Glomerular visceral epithelial cell (primary cell): Measurements from ENCODE around the gene MAP3K3.

ENCODE experiments used
- DNase-seq: peaks from one replicate; pipeline ENCODE4 v3.0.0-alpha.2; 2016; ENCODE audit errors: extremely low spot score

MAP3K3 gene

DNA sequence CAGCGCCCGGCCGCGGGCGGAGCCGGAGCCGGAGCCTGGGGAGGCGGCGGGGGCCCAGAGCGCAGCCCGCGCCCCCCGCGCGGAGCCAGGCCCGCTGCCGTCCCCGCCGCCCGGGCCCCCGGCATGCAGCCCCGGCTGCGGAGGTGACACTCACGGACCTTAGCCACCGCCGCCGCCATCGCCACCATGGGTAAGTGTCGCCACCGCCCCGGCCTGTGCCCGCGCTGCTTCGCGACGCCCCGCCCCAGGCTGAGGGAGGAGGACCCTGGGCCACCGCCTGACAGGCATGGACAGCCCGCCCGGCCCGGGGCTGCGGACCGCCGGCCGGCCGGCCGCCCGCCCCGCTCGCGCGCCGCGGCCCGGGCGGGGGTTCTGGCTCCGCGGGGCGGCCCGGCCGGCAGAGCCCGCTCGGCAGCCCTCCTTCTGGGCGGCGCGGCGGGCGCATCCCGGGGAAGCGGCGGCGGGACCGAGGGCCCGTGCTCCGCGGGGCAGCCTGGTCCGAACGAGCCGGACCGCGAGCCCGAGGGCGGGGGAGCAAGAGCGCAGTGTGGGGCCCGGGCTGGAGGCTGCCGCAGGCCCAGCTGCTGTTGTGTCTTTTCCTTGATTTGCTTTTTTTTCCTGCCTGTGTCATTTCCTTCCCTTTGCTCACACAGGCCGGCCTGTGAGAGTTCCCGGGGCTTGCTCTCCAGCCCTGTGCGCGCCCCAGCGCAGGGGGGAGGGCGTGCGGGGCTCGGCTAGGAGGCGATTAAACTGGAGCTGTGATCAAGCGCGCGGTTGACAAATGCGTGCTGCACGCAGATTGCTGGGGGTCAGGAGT is 565 bp downstream of the MAP3K3 start:
- peak; percentile 59 for DNase-seq

- DNase-seq = no peak
These were observed 1.7 kb downstream of the MAP3K3 start for GRCh38 chr17:63623786-63624530.

DNA sequence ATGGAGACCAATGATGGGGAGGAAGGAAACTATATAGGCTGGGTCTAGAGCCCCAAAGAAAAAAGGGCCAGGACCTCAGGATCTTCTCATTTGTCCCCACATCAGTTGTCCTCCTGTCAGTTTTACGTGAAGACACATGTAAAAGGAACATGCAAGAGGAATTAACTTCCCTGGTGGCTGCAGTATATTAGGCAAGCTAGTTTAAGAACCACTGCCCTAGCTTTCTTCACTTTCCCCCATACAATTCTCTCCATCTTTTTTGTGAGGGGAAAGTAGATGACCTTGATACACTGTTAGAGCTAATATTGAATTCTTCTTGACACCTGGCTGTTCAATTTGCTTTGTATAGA is 2.3 kb downstream of the MAP3K3 start:
- no peak for DNase-seq

DNA sequence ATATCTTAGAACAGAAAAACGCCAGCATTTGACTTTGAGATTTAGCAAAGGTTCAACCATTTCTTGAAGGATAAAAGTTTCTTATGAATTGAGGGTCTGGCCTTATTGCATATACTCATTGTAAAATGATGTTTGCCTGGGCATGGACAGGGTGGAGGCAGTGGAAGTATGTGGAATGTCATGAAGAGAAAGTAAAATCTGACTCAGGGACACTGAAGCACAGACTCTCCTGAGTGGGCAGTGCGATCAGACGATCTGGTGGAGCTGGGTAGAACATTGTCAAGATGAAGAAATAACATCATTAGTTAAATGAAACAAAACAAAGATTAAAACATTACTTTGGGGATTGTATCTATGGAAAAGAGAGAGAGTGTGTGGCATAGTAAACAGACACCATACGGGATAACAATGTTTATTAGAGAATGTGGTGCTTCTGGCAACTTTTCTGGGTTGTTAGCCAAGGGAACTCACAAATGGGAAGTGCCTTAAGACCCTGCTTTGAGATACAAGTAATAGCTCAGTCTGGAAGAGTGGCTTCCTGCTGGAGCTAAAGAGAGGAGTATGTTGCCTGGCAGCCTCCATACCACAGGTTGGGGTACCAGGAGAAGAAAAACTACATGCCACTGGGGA is 4.4 kb downstream of the MAP3K3 start:
- no peak for DNase-seq

DNA sequence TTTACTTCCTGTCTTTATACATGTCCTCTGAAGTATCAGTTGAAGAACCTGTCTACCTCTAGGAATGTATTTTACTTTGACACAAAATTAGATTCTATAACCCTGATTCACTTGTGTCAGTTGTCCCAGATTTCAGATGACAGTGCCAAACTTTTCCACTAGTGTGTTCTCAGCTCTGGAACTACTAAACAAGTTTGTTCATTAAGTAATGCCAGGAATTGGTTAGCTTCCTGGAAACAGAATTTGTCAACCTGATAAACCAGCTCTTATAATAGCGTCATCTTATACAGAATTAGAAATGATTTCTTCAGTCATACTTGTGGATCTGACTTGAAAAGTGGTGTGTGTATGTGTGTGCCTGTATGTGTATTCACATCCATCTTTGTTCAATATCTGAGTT is 7.4 kb downstream of the MAP3K3 start:
- DNase-seq = no peak

DNA sequence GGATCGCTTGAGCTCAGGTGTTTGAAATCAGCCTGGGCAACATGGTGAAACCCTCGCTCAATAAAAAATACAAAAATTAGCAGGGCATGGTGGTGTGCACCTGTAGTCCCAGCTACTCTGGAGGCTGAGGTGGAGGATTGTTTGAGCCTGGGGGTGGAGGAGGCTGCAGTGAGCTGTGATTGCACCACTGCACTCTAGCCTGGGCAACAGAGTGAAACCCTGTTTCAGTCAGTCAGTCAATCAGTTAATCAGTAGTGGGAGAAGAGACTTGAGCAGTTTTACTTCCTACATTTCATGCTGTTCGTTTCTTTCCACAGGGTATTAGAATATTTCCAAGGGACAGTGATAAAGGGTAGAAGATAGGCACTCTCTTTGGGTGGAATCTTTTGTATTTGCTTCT is 8.8 kb downstream of the MAP3K3 start:
- DNase-seq = no peak

DNA sequence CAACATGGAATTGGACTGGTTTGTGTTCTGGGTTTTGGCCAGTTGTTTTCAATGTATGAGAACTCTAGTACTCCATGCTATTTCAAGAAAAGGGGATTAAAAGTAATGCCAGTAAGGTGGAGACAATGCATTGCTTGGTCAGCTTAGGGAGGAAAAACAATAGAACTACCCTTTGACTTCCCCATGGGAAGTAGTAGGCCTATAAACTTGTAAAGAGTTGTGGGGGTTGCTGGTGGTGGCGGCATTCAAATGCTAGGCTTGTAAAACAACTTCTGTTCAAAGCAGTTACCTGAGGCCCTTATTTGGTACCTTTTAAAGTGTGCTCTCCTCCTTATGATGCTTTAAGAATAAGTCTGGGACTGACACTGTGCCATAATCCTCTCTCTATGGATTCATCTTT is 9.4 kb downstream of the MAP3K3 start:
- DNase-seq = no peak

GRCh38 chr17:63633742-63634141 is 11.5 kb downstream of the MAP3K3 start:
- no peak for DNase-seq

DNA sequence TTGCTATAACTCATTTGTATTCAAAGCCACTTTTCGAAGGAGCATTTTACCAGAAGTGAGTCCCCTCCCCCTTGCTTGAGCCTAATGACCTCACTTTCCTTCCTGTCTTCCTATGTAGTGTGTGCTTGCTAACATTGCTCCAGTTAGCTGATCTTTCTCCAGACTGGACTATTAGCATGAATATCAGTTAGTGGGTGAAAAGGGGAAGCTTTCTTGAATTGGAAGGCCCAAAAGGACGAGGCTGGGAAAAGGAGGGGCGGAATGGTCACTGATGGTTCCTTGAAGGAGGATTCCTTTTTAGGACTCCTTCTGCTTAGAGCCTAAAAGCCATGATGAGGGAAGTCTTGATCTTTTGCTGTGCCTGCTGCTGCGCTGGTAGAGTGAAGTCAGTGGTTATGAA is 11.9 kb downstream of the MAP3K3 start:
- DNase-seq = no peak

GRCh38 chr17:63634816-63635215 is 12.6 kb downstream of the MAP3K3 start:
- no peak for DNase-seq

GRCh38 chr17:63635290-63635689 is 13.1 kb downstream of the MAP3K3 start:
- no peak for DNase-seq

GRCh38 chr17:63635787-63636186 is 13.6 kb downstream of the MAP3K3 start:
- no peak for DNase-seq

DNA sequence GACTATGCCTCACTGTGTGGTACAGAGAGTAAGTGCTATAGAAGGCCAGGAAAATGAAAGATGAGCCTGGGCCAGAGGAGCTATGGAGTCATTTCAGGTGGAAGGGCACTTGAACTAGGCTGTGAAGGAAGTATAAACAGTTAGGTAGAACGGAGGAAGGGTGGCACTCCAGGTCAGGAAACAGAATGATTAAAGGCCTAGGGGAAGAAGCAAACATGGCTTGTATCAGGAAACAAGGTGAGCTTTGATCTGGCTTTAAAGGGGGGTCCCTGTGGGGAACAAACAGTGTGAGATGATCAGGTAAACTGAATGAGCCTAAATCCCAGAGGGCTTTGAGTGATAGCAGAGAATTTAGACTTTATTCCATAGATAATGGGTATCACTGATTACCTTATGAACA is 16.9 kb downstream of the MAP3K3 start:
- no peak for DNase-seq

- no peak for DNase-seq
These were observed 17.8 kb downstream of the MAP3K3 start for GRCh38 chr17:63640038-63640437.

GRCh38 chr17:63641692-63642448 is 19.7 kb downstream of the MAP3K3 start:
- DNase-seq = no peak

- DNase-seq = no peak
These were observed 22.6 kb downstream of the MAP3K3 start for GRCh38 chr17:63644846-63645245.

DNA sequence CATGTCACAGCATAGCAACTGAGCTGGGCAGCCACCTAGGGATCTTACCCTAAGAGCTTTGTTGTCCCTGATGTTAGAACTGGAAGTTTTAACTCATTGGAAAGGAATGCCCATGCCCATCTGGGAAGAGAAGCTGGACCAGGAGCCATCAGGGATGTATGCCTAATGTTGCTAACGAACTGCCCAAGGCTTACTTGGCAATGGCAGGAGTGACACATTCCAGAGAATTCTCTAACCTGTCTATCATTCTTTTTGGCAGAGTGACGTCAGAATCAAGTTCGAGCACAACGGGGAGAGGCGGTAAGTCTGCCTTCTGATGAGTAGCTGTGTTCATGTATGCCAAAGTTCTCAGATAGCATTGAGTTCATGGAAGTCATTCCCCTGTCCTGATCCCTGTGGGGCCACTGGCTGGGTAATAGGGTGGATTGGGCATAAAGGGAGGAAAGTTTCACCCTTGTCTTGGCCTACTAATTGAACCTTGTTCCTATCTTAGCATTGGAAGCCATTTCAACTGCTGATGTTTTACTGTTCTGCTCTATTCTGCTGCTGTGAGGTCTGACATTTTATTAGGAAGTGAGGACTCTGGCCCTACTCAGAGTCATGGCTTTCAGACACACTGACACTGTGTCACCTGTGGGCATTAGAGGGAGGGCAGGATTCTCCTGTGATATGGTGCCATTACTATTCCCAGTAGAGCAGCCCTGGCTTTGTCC is 23.7 kb downstream of the MAP3K3 start:
- DNase-seq = peak; percentile 25

GRCh38 chr17:63646488-63646806 is 24.2 kb downstream of the MAP3K3 start:
- DNase-seq = no peak

DNA sequence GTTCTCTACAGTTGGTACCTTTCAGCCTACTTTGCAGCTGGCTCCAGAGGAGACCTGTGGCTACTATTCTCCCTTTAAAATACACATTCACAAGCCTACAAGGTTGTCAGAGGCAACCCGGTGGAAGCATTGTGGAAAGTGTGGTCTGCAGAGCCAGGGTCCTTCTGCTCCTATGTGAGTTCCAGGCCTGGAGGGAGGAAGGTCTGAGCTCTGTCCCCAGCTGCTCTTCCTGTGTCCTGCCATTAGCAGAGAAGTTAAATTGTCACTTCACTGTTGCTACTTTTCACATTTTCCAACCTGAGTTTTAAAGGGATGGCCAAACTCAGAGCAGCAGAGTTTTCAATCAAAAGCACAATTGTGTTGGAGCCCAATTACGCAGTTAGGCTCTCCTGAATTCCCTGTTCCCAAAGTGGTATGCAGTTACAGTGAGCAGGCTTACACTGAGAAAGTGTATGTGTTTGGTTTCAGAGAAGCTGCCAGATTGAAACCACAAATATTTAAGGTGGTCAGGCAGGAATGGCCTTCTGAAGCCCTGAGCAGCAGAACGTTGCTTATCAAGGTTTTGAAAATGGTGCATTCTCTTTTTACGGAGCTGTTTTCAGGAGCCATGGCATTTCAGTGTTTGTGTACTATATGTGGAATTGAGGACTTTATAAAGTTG is 25.0 kb downstream of the MAP3K3 start:
- peak; percentile 70 for DNase-seq

DNA sequence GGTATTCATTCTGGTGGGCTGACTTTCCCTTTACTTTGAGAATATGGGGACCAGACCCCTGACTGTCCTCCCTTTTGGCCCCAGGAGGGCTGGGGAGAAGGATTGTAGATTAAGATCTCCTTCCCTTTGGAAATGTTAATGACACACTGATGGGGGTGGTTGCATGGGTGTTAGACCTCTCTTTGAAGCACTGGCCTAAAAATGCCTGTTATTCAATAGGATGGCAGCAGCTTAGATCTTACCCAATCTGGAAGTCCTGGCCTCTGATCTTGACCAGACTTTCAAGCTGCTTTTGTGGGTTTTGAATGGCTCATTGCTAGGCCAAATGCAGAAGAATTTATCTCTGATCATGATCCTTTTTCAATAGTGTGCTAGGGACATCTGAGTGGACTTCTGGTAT is 25.7 kb downstream of the MAP3K3 start:
- DNase-seq = no peak

DNA sequence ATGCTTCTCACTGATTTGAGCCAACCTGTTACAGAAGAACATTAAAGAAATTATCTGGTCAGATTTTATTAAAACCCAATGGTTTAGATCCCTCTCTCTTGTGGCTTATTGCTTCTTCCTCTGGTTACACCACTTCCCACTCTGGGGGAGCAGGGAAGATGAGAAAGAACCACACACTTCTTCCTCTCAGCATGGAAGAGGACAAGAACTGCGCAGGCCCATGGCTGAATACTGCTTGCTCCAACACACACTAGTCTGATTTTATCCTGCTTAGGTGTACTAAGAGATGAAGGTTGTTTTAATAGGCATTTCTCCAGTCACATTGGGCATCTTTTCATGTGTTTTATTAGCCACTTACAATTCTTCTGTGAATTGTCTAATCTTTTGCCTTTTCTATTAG is 27.6 kb downstream of the MAP3K3 start:
- no peak for DNase-seq
